Liver (tissue), 9 donors: ENCODE results near the gene LGALS7. TPM values are rescaled to one million over a fixed set of nuclear protein-coding genes. Genes with fewer than 3 reads are reported as not detected.

Source experiments
- DNase-seq: peaks from one replicate; pipeline ENCODE4 v3.0.0-alpha.2; 2017; ENCODE audit warnings: low spot score
- H3K27ac ChIP-seq, 2 donors: one replicate each; pipeline ENCODE4 v1.7.0; 2013; ENCODE audit warnings: inconsistent platforms in 2 of 2, low read length in 2 of 2, control low read depth in 1 of 2, low read depth in 1 of 2, mild to moderate bottlenecking in 1 of 2
- H3K27me3 ChIP-seq, 4 donors: one replicate each; pipeline versions ENCODE4 v1.6.1 to v1.7.0; 2013; ENCODE audit warnings: low read length in 3 of 4, inconsistent platforms in 1 of 4, mild to moderate bottlenecking in 1 of 4, moderate library complexity in 1 of 4; ENCODE audit not compliant: control insufficient read depth in 4 of 4, insufficient read depth in 4 of 4
- H3K36me3 ChIP-seq, 4 donors: one replicate each; pipeline versions ENCODE4 v1.6.1 to v1.7.0; 2013; ENCODE audit warnings: low read length in 3 of 4, mild to moderate bottlenecking in 3 of 4, low read depth in 1 of 4, moderate library complexity in 1 of 4; ENCODE audit not compliant: control insufficient read depth in 4 of 4, insufficient read depth in 3 of 4
- H3K4me1 ChIP-seq, 4 donors: one replicate each; pipeline versions ENCODE4 v1.6.1 to v1.7.0; 2013; ENCODE audit warnings: low read length in 3 of 4, mild to moderate bottlenecking in 3 of 4, moderate library complexity in 1 of 4; ENCODE audit not compliant: control insufficient read depth in 4 of 4, insufficient read depth in 4 of 4
- H3K4me3 ChIP-seq, 3 donors: one replicate each; pipeline versions ENCODE4 v1.6.1 to v1.7.0; 2013; ENCODE audit warnings: low read length in 3 of 3, control low read depth in 1 of 3, low read depth in 1 of 3, mild to moderate bottlenecking in 1 of 3
- H3K9ac ChIP-seq, 2 donors: one replicate each; pipeline ENCODE4 v1.7.0; 2013; ENCODE audit warnings: low read length in 2 of 2, mild to moderate bottlenecking in 2 of 2, moderate library complexity in 2 of 2, control low read depth in 1 of 2, low read depth in 1 of 2
- H3K9me3 ChIP-seq, 4 donors: one replicate each; pipeline versions ENCODE4 v1.6.1 to v1.7.0; 2013; ENCODE audit warnings: low read length in 3 of 4; ENCODE audit not compliant: control insufficient read depth in 4 of 4
- EGR1 ChIP-seq, 2 donors: IDR thresholded peaks; 2 replicates each; pipeline ENCODE4 v1.6.1; 2016 to 2018; ENCODE audit warnings: antibody characterized with exemption in 2 of 2, low read depth in 2 of 2
- FOXA1 ChIP-seq: IDR thresholded peaks from 2 replicates; pipeline ENCODE4 v1.6.1; 2016; ENCODE audit warnings: antibody characterized with exemption
- FOXA2 ChIP-seq: IDR thresholded peaks from 2 replicates; pipeline ENCODE4 v1.6.1; 2016; ENCODE audit warnings: antibody characterized with exemption
- GABPA ChIP-seq, 2 donors: IDR thresholded peaks in 1 of 2; conservative IDR thresholded peaks in 1 of 2; 2 replicates each; pipeline ENCODE4 v1.6.1; 2016; ENCODE audit warnings: antibody characterized with exemption in 2 of 2, mild to moderate bottlenecking in 1 of 2, moderate library complexity in 1 of 2
- HNF4A ChIP-seq, 2 donors: conservative IDR thresholded peaks; 2 replicates each; pipeline ENCODE4 v1.6.1; 2016; ENCODE audit warnings: antibody characterized with exemption in 2 of 2, mild to moderate bottlenecking in 2 of 2
- HNF4G ChIP-seq: IDR thresholded peaks from 2 replicates; pipeline ENCODE4 v1.6.1; 2016; ENCODE audit warnings: antibody characterized with exemption
- JUND ChIP-seq, 2 donors: IDR thresholded peaks; 2 replicates each; pipeline ENCODE4 v1.6.1; 2016; ENCODE audit warnings: antibody characterized with exemption in 2 of 2
- MAX ChIP-seq: IDR thresholded peaks from 2 replicates; pipeline ENCODE4 v1.6.1; 2016; ENCODE audit warnings: antibody characterized with exemption
- NR2F2 ChIP-seq: IDR thresholded peaks from 2 replicates; pipeline ENCODE4 v1.6.1; 2016; ENCODE audit warnings: antibody characterized with exemption
- RAD21 ChIP-seq, 2 donors: IDR thresholded peaks; 2 replicates each; pipeline ENCODE4 v1.6.1; 2016; ENCODE audit warnings: antibody characterized with exemption in 2 of 2, mild to moderate bottlenecking in 2 of 2
- RXRA ChIP-seq, 2 donors: IDR thresholded peaks; 2 replicates each; pipeline ENCODE4 v1.6.1; 2017 to 2018; ENCODE audit warnings: antibody characterized with exemption in 2 of 2, mild to moderate bottlenecking in 1 of 2
- SP1 ChIP-seq: IDR thresholded peaks from 2 replicates; pipeline ENCODE4 v1.6.1; 2018; ENCODE audit warnings: antibody characterized with exemption, mild to moderate bottlenecking
- YY1 ChIP-seq: IDR thresholded peaks from 2 replicates; pipeline ENCODE4 v1.6.1; 2016; ENCODE audit warnings: antibody characterized with exemption, mild to moderate bottlenecking
- ZBTB33 ChIP-seq: IDR thresholded peaks from 2 replicates; pipeline ENCODE4 v1.6.1; 2016; ENCODE audit warnings: antibody characterized with exemption
- WGBS: extraction: QIAGEN DNeasy Blood & Tissue Kit; methylation state at CpG from one replicate; pipeline ENCODE4 v1.1.7; 2013; 5-methylcytosine and 5-hydroxymethylcytosine counted together
- polyA plus RNA-seq, 2 donors: library from polyadenylated mRNA; stranded (reverse) in 1 of 2; unstranded in 1 of 2; fragments of 200-250 nt in 1 of 2; fragments of >200 nt in 1 of 2; fragmentation: Nextera tagmentation in 1 of 2; extraction: Ambion mirVana in 1 of 2; gene quantifications; one replicate each; pipeline versions ENCODE4 v1.2.1 to v1.2.3, GENCODE V29; 2013 to 2015
- total RNA-seq, 2 donors: library from RNA; depleted of rRNA; stranded (reverse); fragments of >200 nt; gene quantifications; one replicate each; pipeline ENCODE4 v1.2.3, GENCODE V29; 2014
- TF ChIP-seq, protein P1 (sequence below): fragments of 150-350 bp; IDR thresholded peaks from 2 replicates; pipeline ENCODE4 v1.5.1; 2017; ENCODE audit warnings: improper control_type of control experiment, low read depth, low read length; ENCODE audit not compliant: missing input control
- TF ChIP-seq, protein P2 (sequence below): IDR thresholded peaks from 2 replicates; pipeline ENCODE4 v1.6.1; 2016; ENCODE audit warnings: antibody characterized with exemption
- donor health status: healthy.
- donor health status: healthy.
- donor health status: healthy.
- donor health status: healthy.
- donor health status: healthy.

The LGALS7 gene
- total and polyA plus RNA-seq, 4 donors = not detected

DNA sequence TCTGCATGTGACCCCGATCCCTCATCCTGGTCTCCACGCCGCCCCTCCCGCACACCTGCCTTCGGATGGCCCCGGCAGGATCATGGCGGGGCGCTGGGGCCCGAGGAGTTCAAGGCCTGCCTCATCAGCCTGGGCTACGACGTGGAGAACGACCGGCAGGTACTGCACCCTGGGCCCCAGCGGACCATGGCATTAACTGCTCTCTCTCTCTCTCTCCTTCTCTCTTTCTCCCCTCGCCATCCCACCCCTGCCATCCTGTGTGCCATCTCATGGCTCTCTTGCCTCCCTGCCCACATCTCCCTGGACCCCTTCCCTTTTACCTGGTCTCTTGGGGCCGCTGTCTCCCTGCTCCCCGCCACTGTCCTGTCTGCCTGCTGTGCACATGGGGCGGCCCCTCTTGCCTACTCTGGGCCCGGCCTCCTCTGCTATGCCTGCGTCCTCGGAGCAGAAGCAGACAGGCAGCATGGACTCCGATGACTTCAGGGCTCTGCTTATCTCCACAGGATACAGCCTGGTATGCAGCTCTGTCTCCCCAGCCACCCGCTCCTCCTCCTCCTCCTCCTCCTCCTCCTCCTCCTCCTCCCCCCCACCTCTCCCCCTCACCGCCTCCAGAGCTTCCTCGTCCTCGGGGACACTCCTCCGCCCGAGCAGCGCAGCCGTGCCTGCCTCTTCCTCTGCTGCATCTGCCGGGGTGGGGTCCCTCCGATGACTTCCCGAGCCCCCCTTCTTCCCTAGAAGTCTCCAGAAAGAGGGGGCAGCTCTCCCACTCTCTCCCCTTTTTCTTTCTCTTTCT is 45.3 kb downstream of the LGALS7 start:
- no peak overlapping the region for H3K9ac ChIP-seq
- 77% methylated on average over 33 of the region's 33 CpGs for WGBS
- H3K9me3 ChIP-seq = no peaks in the 10 kb centered on the region
- TF ChIP-seq RXRA (IDR thresholded peaks at IDR 0.05) (no peak), HNF4G (no peak), MAX (no peak), JUND (IDR thresholded peaks at IDR 0.05) (no peak), EGR1 (IDR thresholded peaks at IDR 0.05; ENCODE audit: low read depth in 2 of 2) (no peak), RAD21 (IDR thresholded peaks at IDR 0.05) (peak in 1 of 2 donors; percentile 7), NR2F2 (peak; percentile 36), GABPA (IDR thresholded peaks at IDR 0.05 in 1 of 2, conservative IDR thresholded peaks at IDR 0.05 in 1 of 2) (no peak), FOXA2 (no peak), FOXA1 (no peak)
- TF ChIP-seq, protein P1, sequence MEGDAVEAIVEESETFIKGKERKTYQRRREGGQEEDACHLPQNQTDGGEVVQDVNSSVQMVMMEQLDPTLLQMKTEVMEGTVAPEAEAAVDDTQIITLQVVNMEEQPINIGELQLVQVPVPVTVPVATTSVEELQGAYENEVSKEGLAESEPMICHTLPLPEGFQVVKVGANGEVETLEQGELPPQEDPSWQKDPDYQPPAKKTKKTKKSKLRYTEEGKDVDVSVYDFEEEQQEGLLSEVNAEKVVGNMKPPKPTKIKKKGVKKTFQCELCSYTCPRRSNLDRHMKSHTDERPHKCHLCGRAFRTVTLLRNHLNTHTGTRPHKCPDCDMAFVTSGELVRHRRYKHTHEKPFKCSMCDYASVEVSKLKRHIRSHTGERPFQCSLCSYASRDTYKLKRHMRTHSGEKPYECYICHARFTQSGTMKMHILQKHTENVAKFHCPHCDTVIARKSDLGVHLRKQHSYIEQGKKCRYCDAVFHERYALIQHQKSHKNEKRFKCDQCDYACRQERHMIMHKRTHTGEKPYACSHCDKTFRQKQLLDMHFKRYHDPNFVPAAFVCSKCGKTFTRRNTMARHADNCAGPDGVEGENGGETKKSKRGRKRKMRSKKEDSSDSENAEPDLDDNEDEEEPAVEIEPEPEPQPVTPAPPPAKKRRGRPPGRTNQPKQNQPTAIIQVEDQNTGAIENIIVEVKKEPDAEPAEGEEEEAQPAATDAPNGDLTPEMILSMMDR = no peak
- no peak overlapping the region for H3K4me3 ChIP-seq
- H3K27me3 ChIP-seq = no peaks in the 10 kb centered on the region
- H3K4me1 ChIP-seq = peaks cover 1 to 48% (median 22%) of the 10 kb centered on the region in 4 donors
- no peak for DNase-seq
- peaks cover 12 to 46% (median 27%) of the 10 kb centered on the region in 4 donors for H3K36me3 ChIP-seq
- peak overlapping the region in 1 of 2 donors; percentile 14 for H3K27ac ChIP-seq

DNA sequence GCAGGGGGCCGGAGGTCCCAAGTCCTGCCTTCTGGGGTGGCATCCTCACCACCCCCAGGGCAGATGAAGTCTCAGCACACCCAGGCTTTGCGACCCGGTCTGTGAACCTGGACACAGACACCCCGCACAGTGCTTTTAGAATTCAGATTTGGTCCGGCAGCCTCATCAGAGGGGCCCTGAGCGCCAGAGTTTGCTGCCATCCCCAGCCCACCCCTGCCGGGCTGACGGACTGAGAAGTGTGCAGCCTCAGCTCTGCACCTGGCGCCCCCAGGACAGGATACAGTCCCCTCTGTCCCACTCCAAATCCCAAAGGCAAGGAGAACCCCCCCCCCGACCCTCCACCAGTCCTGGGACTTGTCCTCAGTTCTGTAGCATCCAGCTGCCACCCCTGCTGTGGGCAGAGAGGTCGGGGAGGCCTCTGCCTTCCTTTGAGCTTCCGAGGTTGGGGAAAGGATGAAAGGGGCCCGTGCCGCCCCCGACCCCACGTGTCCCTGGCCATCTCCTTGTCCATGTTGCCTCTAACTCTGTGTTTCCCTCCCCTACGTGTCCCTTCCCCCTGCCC is 45.9 kb downstream of the LGALS7 start:
- H3K27ac ChIP-seq = peak overlapping the region in 1 of 2 donors; percentile 14
- no peaks in the 10 kb centered on the region for H3K27me3 ChIP-seq
- no peak for DNase-seq
- H3K36me3 ChIP-seq = peaks cover 15 to 53% (median 30%) of the 10 kb centered on the region in 4 donors
- no peak overlapping the region for H3K9ac ChIP-seq
- 90% methylated on average over 17 of the region's 17 CpGs for WGBS
- H3K9me3 ChIP-seq = no peaks in the 10 kb centered on the region
- H3K4me1 ChIP-seq = peaks cover 1 to 45% (median 22%) of the 10 kb centered on the region in 4 donors
- TF ChIP-seq SP1 = no peak
- TF ChIP-seq, protein P2, sequence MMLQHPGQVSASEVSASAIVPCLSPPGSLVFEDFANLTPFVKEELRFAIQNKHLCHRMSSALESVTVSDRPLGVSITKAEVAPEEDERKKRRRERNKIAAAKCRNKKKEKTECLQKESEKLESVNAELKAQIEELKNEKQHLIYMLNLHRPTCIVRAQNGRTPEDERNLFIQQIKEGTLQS = no peak
- TF ChIP-seq ZBTB33 = no peak
- no peak for TF ChIP-seq NR2F2
- TF ChIP-seq EGR1 (IDR thresholded peaks at IDR 0.05; ENCODE audit: low read depth in 2 of 2) = no peak
- no peak for TF ChIP-seq HNF4G
- no peak for TF ChIP-seq HNF4A (conservative IDR thresholded peaks at IDR 0.05)
- TF ChIP-seq YY1 = no peak
- H3K4me3 ChIP-seq = no peak overlapping the region
